CD4-positive, alpha-beta memory T cell (primary cell): ENCODE data around the gene LRRC8C. TPM values are rescaled to one million over a fixed set of nuclear protein-coding genes. Genes with fewer than 3 reads are reported as not detected.

Source experiments
- CTCF ChIA-PET: fragments of 350-600 bp; sonication (Branson Sonifier 250); formaldehyde crosslinking; loops from one replicate; lab custom pipeline; 2021; ENCODE audit warnings: inconsistent platforms; ENCODE audit not compliant: partially characterized antibody; lab: Charles Lee
- POLR2A ChIA-PET: fragments of 350-600 bp; sonication (Branson Sonifier 250); formaldehyde crosslinking; loops from one replicate; lab custom pipeline; 2021; ENCODE audit not compliant: partially characterized antibody; lab: Charles Lee
- DNase-seq, 5 donors: peaks; one replicate each; pipeline versions ENCODE4 v3.0.0 to v3.0.0-alpha.2; 2020 to 2022; ENCODE audit warnings: mixed read lengths in 1 of 5
- H3K27ac ChIP-seq: one replicate; pipeline ENCODE4 v1.7.0; 2013; ENCODE audit warnings: low read depth, low read length
- H3K27me3 ChIP-seq: 2 replicates; pipeline ENCODE4 v1.7.0; 2013; ENCODE audit warnings: mild to moderate bottlenecking, low read length, moderate library complexity; ENCODE audit not compliant: insufficient read depth
- H3K36me3 ChIP-seq: 2 replicates; pipeline ENCODE4 v1.7.0; 2013; ENCODE audit warnings: mild to moderate bottlenecking, low read length, moderate library complexity; ENCODE audit not compliant: insufficient read depth
- H3K4me1 ChIP-seq: 2 replicates; pipeline ENCODE4 v1.7.0; 2013; ENCODE audit warnings: mild to moderate bottlenecking, low read length, moderate library complexity; ENCODE audit not compliant: insufficient read depth
- H3K4me3 ChIP-seq, 2 donors: one replicate each; pipeline ENCODE4 v1.7.0; 2013; ENCODE audit warnings: low read length in 2 of 2, mild to moderate bottlenecking in 1 of 2
- H3K9me3 ChIP-seq, 2 donors: one replicate each; pipeline ENCODE4 v1.7.0; 2013; ENCODE audit warnings: low read length in 2 of 2, control low read depth in 1 of 2; ENCODE audit not compliant: control insufficient read depth in 1 of 2
- H3K27ac Mint-ChIP-seq, 7 donors: one replicate each; pipeline ENCODE4 v1.8.0; 2020 to 2021; ENCODE audit warnings: mixed read lengths in 7 of 7, mild to moderate bottlenecking in 6 of 7, inconsistent platforms in 3 of 7, moderate library complexity in 3 of 7
- H3K27me3 Mint-ChIP-seq, 2 donors: one replicate each; pipeline ENCODE4 v1.8.0; 2020 to 2021; ENCODE audit warnings: mixed read lengths in 2 of 2
- H3K36me3 Mint-ChIP-seq, 2 donors: one replicate each; pipeline ENCODE4 v1.8.0; 2020 to 2021; ENCODE audit warnings: mixed read lengths in 2 of 2, inconsistent platforms in 1 of 2, mild to moderate bottlenecking in 1 of 2
- H3K4me1 Mint-ChIP-seq, 4 donors: one replicate each; pipeline ENCODE4 v1.8.0; 2020 to 2021; ENCODE audit warnings: mixed read lengths in 4 of 4, mild to moderate bottlenecking in 1 of 4
- H3K4me3 Mint-ChIP-seq, 8 donors: one replicate each; pipeline ENCODE4 v1.8.0; 2020 to 2021; ENCODE audit warnings: mixed read lengths in 8 of 8, mild to moderate bottlenecking in 7 of 8, moderate library complexity in 6 of 8, inconsistent platforms in 3 of 8
- H3K9me3 Mint-ChIP-seq, 8 donors: one replicate each; pipeline ENCODE4 v1.8.0; 2020 to 2021; ENCODE audit warnings: mixed read lengths in 8 of 8, mild to moderate bottlenecking in 5 of 8, inconsistent platforms in 3 of 8, moderate library complexity in 1 of 8
- intact Hi-C: fragments of 100-400 bp; cut with micrococcal nuclease; formaldehyde crosslinking; loops from one replicate; pipeline ENCODE4 v1.15.1; 2023
- polyA plus RNA-seq, 2 donors: library from polyadenylated mRNA; unstranded; fragments of 300-500 nt; fragmentation: Illumina TruSeq; gene quantifications; one replicate each; pipeline ENCODE4 v1.2.3, GENCODE V29; 2021
- total RNA-seq, 2 experiments: library from RNA; stranded (reverse); gene quantifications; one replicate each; pipeline ENCODE4 v1.2.3, GENCODE V29; 2021

The LRRC8C gene
- total and polyA plus RNA-seq, 4 experiments from 2014 or later: 21.2 to 57.1 (median 43.4) TPM

- Mint-ChIP-seq H3K4me3 (no peak overlapping the region), H3K4me1 (peaks cover 49 to 91% (median 70%) of the 10 kb centered on the region in 4 donors), H3K36me3 (peaks cover 35 to 55% of the 10 kb centered on the region in 2 donors), H3K27ac (peak overlapping the region in 3 of 7 donors; percentile 64 to 77 (median 74)), H3K9me3 (peaks cover 0 to 12% (median 6%) of the 10 kb centered on the region in 8 donors), H3K27me3 (no peaks in the 10 kb centered on the region)
- POLR2A ChIA-PET: interaction anchor here (1.0 to 30.2 kb wide), 4 partner anchors 10 to 146 kb away, joined by 4 to 813 read pairs (median 21); partner anchors contain the start of gene LRRC8C
- H3K27me3 ChIP-seq: no peaks in the 10 kb centered on the region
- peaks cover 0 to 6% of the 10 kb centered on the region in 2 donors for H3K9me3 ChIP-seq
- DNase-seq: no peak
- intact Hi-C loops: no loop called here
- peaks cover 64% of the 10 kb centered on the region for H3K4me1 ChIP-seq
- CTCF ChIA-PET: interaction anchor here (0.7 to 32.4 kb wide), 6 partner anchors 11 to 146 kb away, joined by 3 to 688 read pairs (median 54); partner anchors contain the start of gene LRRC8C
- H3K4me3 ChIP-seq: no peak overlapping the region
- no peak overlapping the region for H3K27ac ChIP-seq
- no peaks in the 10 kb centered on the region for H3K36me3 ChIP-seq
Observed at GRCh38 chr1:89616844-89617627, 15.9 kb upstream of the LRRC8C start.

DNA sequence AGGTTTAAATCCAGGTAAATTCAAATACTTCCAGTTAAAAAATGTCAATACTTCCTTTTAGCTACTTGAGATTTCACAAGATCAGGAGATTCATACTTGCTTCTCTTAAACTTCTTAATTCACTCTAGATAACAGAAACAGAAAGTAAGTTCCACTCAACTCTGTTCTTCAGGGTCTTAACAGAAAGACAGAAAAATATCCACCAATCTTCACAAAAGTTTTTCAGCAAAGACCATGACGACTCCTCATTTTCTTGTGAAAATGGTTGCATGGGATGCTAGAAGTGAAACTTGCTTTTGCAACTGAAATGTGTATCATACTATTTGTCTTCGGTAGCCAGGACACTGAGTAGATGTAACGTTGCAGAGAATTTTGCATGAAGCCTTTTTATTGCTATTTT, 12.3 kb upstream of the LRRC8C start:
- Histone ChIP-seq H3K9me3 (peaks cover 0 to 6% of the 10 kb centered on the region in 2 donors), H3K27me3 (no peaks in the 10 kb centered on the region), H3K4me1 (peaks cover 42% of the 10 kb centered on the region), H3K36me3 (no peaks in the 10 kb centered on the region), H3K4me3 (no peak overlapping the region), H3K27ac (no peak overlapping the region)
- Mint-ChIP-seq H3K27me3 (no peaks in the 10 kb centered on the region), H3K27ac (peak overlapping the region; percentile 48 to 90 (median 65)), H3K4me3 (peak overlapping the region; percentile 44 to 80 (median 72)), H3K4me1 (peaks cover 40 to 77% (median 54%) of the 10 kb centered on the region in 4 donors), H3K9me3 (peaks cover 0 to 12% (median 6%) of the 10 kb centered on the region in 8 donors), H3K36me3 (peaks cover 44 to 46% of the 10 kb centered on the region in 2 donors)
- intact Hi-C loops: loop anchor here (1.0 kb wide), 1 partner anchor 9 kb away; no protein-coding TSS in a partner anchor
- ChIA-PET CTCF (interaction anchor here (1.3 to 32.4 kb wide), 5 partner anchors 7 to 142 kb away, joined by 3 to 688 read pairs (median 104); partner anchors contain the start of gene LRRC8C), POLR2A (interaction anchor here (2.6 to 30.2 kb wide), 3 partner anchors 12 to 142 kb away, joined by 13 to 813 read pairs (median 18); partner anchors contain the start of gene LRRC8C)
- DNase-seq: no peak

GRCh38 chr1:89622895-89623294, 10.0 kb upstream of the LRRC8C start:
- no peaks in the 10 kb centered on the region for H3K27me3 Mint-ChIP-seq
- Histone ChIP-seq H3K4me1 (peaks cover 54% of the 10 kb centered on the region), H3K9me3 (peaks cover 0 to 2% of the 10 kb centered on the region in 2 donors), H3K27ac (no peak overlapping the region), H3K27me3 (no peaks in the 10 kb centered on the region), H3K4me3 (no peak overlapping the region), H3K36me3 (no peaks in the 10 kb centered on the region)
- peaks cover 0 to 6% (median 1%) of the 10 kb centered on the region in 8 donors for H3K9me3 Mint-ChIP-seq
- H3K4me3 Mint-ChIP-seq: peak overlapping the region in 2 of 8 donors; percentile 36 to 49
- H3K4me1 Mint-ChIP-seq: peaks cover 41 to 75% (median 54%) of the 10 kb centered on the region in 4 donors
- POLR2A ChIA-PET: interaction anchor here (0.5 to 30.2 kb wide), 12 partner anchors 9 to 151 kb away, joined by 3 to 813 read pairs (median 5); partner anchors contain the start of genes LRRC8B and LRRC8C
- peak overlapping the region in 5 of 7 donors; percentile 60 to 95 (median 70) for H3K27ac Mint-ChIP-seq
- intact Hi-C loops: loop anchor here (1.0 kb wide), 5 partner anchors 24 to 140 kb away; partner anchors contain the start of gene LRRC8B
- peak; percentile 35 to 56 (median 43) for DNase-seq
- H3K36me3 Mint-ChIP-seq: peaks cover 30 to 32% of the 10 kb centered on the region in 2 donors
- CTCF ChIA-PET: interaction anchor here (0.7 to 32.4 kb wide), 26 partner anchors 6 to 639 kb away, joined by 3 to 688 read pairs (median 4); partner anchors contain the start of gene LRRC8C

DNA sequence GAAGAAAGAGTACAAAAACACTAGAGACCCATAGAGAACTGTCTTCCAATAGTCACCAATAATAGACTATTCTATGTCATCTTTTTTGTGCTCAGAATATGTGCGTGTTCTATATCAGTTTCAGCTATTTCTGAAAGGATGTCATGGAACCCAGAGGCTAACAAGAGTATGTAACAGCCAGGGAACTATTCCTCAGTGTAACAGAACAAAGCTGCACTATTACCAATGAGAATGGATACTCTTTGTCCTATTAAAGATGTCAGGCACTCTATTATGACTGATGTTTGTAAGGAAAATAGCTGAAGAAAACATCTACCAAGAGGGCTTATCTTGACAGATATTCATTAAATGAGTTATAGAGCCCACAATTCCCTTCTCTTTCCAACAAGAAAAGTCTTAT, 8.6 kb upstream of the LRRC8C start:
- no peak overlapping the region for H3K4me3 ChIP-seq
- peaks cover 22 to 23% of the 10 kb centered on the region in 2 donors for H3K36me3 Mint-ChIP-seq
- no peaks in the 10 kb centered on the region for H3K27me3 Mint-ChIP-seq
- H3K4me3 Mint-ChIP-seq: no peak overlapping the region
- ChIA-PET POLR2A (interaction anchor here (1.2 to 30.2 kb wide), 5 partner anchors 8 to 141 kb away, joined by 3 to 813 read pairs (median 18); partner anchors contain the start of gene LRRC8C), CTCF (interaction anchor here (1.3 to 32.4 kb wide), 12 partner anchors 7 to 640 kb away, joined by 3 to 688 read pairs (median 38); partner anchors contain the start of gene LRRC8C)
- no peaks in the 10 kb centered on the region for H3K36me3 ChIP-seq
- H3K4me1 Mint-ChIP-seq: peaks cover 48 to 76% (median 63%) of the 10 kb centered on the region in 4 donors
- peak overlapping the region in 6 of 7 donors; percentile 10 to 69 (median 46) for H3K27ac Mint-ChIP-seq
- H3K9me3 ChIP-seq: no peaks in the 10 kb centered on the region
- no peaks in the 10 kb centered on the region for H3K27me3 ChIP-seq
- H3K27ac ChIP-seq: no peak overlapping the region
- intact Hi-C loops: no loop called here
- no peak for DNase-seq
- H3K9me3 Mint-ChIP-seq: no peaks in the 10 kb centered on the region
- H3K4me1 ChIP-seq: peaks cover 60% of the 10 kb centered on the region

- Histone ChIP-seq H3K27ac (no peak overlapping the region), H3K27me3 (no peaks in the 10 kb centered on the region), H3K4me1 (peaks cover 63% of the 10 kb centered on the region), H3K9me3 (no peaks in the 10 kb centered on the region), H3K36me3 (no peaks in the 10 kb centered on the region), H3K4me3 (no peak overlapping the region)
- Mint-ChIP-seq H3K27me3 (no peaks in the 10 kb centered on the region), H3K27ac (peak overlapping the region in 6 of 7 donors; percentile 29 to 98 (median 80)), H3K4me3 (peak overlapping the region in 1 of 8 donors; percentile 48), H3K4me1 (peaks cover 51 to 80% (median 65%) of the 10 kb centered on the region in 4 donors), H3K36me3 (peaks cover 22 to 23% of the 10 kb centered on the region in 2 donors), H3K9me3 (no peaks in the 10 kb centered on the region)
- intact Hi-C loops: no loop called here
- POLR2A ChIA-PET: interaction anchor here (0.5 to 30.2 kb wide), 6 partner anchors 7 to 44 kb away, joined by 3 to 813 read pairs (median 4); partner anchors contain the start of gene LRRC8C
- CTCF ChIA-PET: interaction anchor here (1.3 to 32.4 kb wide), 10 partner anchors 7 to 142 kb away, joined by 3 to 688 read pairs (median 48); partner anchors contain the start of gene LRRC8C
- DNase-seq: no peak
Observed at GRCh38 chr1:89624715-89625323, 8.1 kb upstream of the LRRC8C start.

GRCh38 chr1:89627596-89627962, 5.3 kb upstream of the LRRC8C start:
- intact Hi-C loops: no loop called here
- H3K9me3 ChIP-seq: no peaks in the 10 kb centered on the region
- H3K27ac Mint-ChIP-seq: peak overlapping the region; percentile 83 to 99 (median 94)
- POLR2A ChIA-PET: interaction anchor here (1.0 to 30.2 kb wide), 10 partner anchors 11 to 367 kb away, joined by 3 to 813 read pairs (median 6); partner anchors contain the start of genes LRRC8B and ZNF326
- no peaks in the 10 kb centered on the region for H3K27me3 ChIP-seq
- peaks cover 8 to 17% of the 10 kb centered on the region in 2 donors for H3K36me3 Mint-ChIP-seq
- peak overlapping the region; percentile 48 for H3K27ac ChIP-seq
- no peaks in the 10 kb centered on the region for H3K9me3 Mint-ChIP-seq
- H3K4me3 Mint-ChIP-seq: peak overlapping the region in 2 of 8 donors; percentile 26 to 68
- H3K4me3 ChIP-seq: no peak overlapping the region
- CTCF ChIA-PET: interaction anchor here (0.7 to 32.4 kb wide), 8 partner anchors 10 to 143 kb away, joined by 3 to 688 read pairs (median 16); no protein-coding TSS in a partner anchor
- H3K36me3 ChIP-seq: no peaks in the 10 kb centered on the region
- DNase-seq: no peak
- H3K27me3 Mint-ChIP-seq: no peaks in the 10 kb centered on the region
- H3K4me1 ChIP-seq: peaks cover 70% of the 10 kb centered on the region
- H3K4me1 Mint-ChIP-seq: peaks cover 56 to 84% (median 72%) of the 10 kb centered on the region in 4 donors
